Effector CD4-positive, alpha-beta T cell (primary cell): Measurements from ENCODE around the gene ABCB9.
"Not testable (repeated sequence)": the region's sequence is repeated elsewhere in the genome, so short reads cannot be mapped to it uniquely, and the experiment has no call there.

Experiments
- DNase-seq: peaks from one replicate; pipeline ENCODE4 v3.0.0-alpha.2; 2020

ABCB9 gene

GRCh38 chr12:122961531-122962329, 4.5 kb downstream of the ABCB9 start:
- no peak for DNase-seq

GRCh38 chr12:122960193-122960569, 6.1 kb downstream of the ABCB9 start:
- no peak for DNase-seq

DNA sequence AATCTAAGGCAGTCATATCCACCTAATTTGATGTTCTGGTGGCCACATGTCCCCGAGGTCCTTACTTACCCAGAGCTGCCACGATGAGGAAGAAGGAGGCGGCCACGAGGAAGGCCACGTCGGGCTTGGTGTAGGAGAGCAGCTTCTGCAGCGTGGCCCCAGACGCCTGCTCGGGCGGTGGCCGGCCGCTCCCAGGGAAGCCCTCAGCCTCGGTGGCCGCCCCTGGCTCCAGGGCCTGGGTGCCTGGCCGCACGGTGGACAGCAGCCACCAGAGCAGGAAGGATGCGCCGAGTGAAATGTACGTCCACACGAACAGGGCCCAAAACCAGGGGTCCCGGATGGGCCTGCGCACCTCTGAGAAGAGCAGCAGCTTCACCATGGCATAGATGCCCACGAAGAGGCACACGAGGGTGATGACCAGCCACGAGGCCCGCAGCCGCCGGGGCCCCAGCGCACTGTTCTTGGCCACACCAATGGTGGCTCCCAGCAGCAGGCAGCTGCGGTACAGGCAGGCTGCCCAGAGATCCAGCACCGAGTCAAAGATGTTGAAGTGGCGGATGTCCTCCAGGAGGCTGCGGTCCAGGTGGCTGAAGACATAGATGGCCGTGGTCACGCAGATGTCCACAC, 6.6 kb downstream of the ABCB9 start:
- no peak for DNase-seq

- no peak for DNase-seq
These were observed 7.9 kb downstream of the ABCB9 start for GRCh38 chr12:122958198-122958888.

GRCh38 chr12:122956035-122956434, 10.2 kb downstream of the ABCB9 start:
- no peak for DNase-seq

DNA sequence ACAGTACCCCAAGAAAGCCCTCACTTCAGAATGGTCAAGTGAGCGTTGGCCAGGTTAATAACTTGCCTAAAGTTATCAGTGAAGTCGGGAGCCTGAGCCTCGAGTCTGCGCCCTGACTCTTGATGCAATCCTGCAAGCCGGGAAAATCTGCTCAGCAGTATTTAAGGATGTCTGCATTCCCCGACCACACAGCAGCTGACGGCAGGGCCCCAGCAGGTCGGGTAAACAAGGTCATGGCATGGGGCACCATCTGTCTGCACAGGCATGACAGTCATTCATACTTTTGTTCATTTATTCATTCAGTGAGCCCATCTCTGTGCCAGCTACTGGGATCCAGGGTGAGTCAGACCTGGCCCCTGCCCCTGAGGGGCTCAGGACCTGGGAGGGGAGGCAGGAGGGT, 11.1 kb downstream of the ABCB9 start:
- DNase-seq: no peak

GRCh38 chr12:122951979-122952892, 14.0 kb downstream of the ABCB9 start:
- DNase-seq: peak; percentile 60

GRCh38 chr12:122951406-122951805, 14.9 kb downstream of the ABCB9 start:
- DNase-seq: no peak

DNA sequence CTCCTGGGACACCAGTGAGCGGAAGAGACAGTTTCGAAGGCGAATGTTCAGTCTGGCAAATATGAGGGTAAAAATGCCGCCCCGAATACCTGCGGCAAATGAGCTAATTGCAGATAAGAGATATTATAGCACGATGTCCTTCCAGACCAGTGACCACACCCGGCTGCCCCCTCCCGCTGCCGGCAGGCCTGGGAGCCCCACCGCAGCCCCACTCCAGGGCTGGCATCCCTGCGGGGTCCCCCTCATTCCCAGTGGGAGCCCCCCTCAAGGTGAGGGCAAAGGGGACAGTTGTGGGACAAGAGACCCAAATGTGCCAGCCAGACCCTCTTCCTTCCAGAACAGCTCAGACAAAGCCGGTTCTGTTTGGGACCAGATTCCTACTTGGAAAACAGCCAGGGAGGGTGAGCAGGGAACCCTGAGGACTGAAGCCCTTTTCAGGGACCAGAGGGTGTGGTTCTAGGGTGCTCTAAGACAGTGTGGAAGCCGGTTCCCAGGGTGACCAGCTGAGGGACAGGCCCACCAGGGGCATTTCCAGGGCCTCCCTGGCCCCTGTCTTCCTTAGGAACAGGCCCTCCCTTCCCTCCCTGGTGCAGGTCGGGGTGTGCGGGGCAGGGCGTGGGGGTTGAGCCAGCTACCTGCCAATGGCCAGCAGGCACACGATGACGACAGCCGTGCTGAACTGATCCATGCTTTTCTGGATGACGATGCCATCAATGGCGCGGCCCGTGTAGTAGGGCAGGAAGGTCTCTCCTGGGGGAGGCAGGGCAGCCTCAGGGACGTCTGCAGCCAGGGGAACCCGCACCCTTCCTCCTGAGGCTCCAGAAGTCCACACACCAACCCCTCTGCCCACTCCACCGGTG, 16.2 kb downstream of the ABCB9 start:
- no peak for DNase-seq

- DNase-seq: no peak
These were observed 16.9 kb downstream of the ABCB9 start for GRCh38 chr12:122949405-122949804.

DNA sequence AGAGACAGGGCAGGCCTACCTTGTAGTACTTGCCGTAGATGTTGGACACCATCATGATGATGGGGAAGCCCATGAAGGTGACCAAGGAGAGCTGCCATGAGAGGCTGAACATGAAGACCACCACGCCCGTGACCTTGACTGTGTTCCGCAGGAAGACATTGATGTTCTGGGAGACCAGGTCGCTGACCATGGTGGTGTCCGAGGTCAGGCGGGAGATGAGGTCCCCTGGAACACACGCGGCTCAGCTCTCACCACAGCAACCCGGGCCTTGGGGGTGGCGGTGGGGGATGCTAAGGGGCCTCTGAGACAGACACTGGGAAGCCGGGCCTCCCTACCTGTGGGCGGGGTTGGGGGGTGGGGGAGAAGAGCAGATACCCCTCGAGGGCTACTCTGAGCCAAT, 17.7 kb downstream of the ABCB9 start:
- DNase-seq: no peak

GRCh38 chr12:122947352-122947792, 18.9 kb downstream of the ABCB9 start:
- no peak for DNase-seq

GRCh38 chr12:122946690-122947341, 19.4 kb downstream of the ABCB9 start:
- peak; percentile 29 for DNase-seq

GRCh38 chr12:122944605-122945592, 21.4 kb downstream of the ABCB9 start:
- no peak for DNase-seq

DNA sequence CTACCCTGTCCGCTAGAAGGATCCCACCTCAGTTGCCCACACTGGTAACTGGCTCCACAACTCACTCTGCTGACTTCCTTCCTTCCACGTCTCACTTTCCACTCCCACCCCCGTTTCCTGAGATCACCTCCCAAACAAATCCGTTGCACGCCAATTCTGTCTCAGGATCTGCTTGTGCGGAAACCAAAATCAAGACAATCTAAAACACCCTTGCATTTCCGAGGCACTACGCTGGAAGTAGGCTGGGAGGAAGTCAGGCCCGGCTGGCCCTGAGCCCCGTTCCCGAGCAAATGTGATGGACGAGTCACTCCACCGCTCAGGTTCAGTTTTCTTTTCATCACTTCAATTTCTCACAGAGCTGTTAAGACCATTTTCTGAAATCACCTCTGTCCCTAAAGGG, 23.1 kb downstream of the ABCB9 start:
- no peak for DNase-seq

DNA sequence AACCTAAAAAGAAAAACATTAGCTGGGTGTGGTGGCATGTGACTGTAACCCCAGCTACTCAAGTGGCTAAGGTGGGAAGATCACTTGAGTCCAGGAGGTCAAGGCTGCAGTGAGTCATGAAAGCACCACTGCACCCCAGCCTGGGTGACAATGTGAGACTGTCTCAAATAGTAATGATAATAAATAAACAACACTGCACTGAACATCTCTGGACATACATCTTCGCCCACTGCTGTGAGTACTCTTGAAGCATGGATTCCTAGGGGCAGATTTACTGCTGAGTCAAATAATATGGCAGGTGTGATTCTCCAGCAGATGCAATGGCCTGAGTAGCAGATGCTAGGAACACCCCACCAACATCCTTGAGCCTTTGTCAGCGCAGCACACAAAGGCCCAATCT, 23.6 kb downstream of the ABCB9 start:
- DNase-seq: no peak

DNA sequence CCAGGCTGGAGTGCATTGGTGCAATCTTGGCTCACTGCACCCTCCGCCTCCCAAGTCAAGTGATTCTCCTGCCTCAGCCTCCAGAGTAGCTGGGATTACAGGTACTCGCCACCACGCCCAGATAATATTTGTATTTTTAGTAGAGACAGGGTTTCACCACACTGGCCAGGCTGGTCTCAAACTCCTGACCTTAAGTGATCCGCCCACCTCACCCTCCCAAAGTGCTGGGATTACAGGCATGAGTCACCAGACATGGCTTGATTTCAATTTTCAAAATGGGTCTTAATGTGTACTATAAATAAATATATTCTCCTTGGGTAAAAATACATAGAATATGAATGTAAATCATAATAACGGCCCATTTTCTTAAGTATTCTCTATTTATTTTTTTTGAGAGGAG, 24.9 kb downstream of the ABCB9 start:
- not testable (repeated sequence) for DNase-seq

DNA sequence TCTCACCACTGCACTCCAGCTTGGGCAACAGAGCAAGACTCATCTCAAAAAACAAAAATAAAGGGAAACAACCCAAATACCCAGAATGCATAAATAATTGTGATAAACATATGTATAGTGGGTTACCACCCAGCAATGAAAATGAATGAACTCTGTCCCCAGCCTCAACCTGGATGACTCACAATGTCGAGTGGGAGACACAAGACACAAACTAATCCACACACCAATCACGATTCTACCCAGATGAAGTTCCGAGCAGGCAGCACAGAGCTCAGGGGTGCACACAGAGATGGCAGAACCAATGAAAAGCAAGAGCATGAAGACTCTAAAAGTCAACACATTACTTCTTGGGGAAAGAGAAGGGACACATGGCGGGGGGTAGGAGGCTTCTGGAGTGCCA, 27.1 kb downstream of the ABCB9 start:
- no peak for DNase-seq

DNA sequence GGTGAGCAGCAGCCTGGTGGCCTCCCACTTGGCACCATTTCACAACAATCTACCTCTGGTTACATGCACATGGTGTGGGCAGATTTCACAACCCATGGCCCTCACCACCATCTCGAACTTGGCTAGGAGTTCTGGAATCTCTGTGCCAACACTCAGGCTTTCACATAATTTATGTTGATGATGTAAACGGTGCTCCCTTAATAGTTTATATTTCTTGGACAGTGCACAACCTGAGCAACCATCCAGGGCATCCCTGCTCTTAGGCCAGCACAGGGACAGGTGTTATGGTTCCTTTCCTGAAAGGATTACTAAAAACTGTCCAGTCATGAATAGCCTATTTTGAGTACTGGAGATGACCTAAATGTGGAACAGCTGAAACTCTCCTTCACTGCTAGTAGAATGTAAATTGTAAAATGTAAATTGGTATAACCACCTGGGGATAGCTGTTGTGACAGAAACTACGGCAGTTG, 28.6 kb downstream of the ABCB9 start:
- DNase-seq: no peak

GRCh38 chr12:122935318-122935717, 30.9 kb downstream of the ABCB9 start:
- DNase-seq: no peak
